Epithelial cell of proximal tubule (primary cell): ENCODE results near the gene SECISBP2L. TPM values are rescaled to one million over a fixed set of nuclear protein-coding genes. Genes with fewer than 3 reads are reported as not detected.
"Not testable (repeated sequence)": the region's sequence is repeated elsewhere in the genome, so short reads cannot be mapped to it uniquely, and the experiment has no call there.

Experiments
- DNase-seq: peaks from one replicate; pipeline ENCODE4 v3.0.0-alpha.2; 2011; ENCODE audit warnings: low read depth
- H3K4me3 ChIP-seq: 2 replicates; pipeline ENCODE4 v1.5.1; 2011; ENCODE audit warnings: low read depth, mild to moderate bottlenecking, low read length
- CTCF ChIP-seq: conservative IDR thresholded peaks from 2 replicates; pipeline ENCODE4 v1.5.1; 2012; ENCODE audit warnings: low read depth, mild to moderate bottlenecking, low read length
- total RNA-seq: library from RNA; depleted of rRNA; stranded (reverse); fragments of >200 nt; gene quantifications from 2 replicates; pipeline ENCODE4 v1.2.3, GENCODE V29; 2015

SECISBP2L gene
- total RNA-seq, 1 donor from 2014 or later = 14.4 TPM

DNA sequence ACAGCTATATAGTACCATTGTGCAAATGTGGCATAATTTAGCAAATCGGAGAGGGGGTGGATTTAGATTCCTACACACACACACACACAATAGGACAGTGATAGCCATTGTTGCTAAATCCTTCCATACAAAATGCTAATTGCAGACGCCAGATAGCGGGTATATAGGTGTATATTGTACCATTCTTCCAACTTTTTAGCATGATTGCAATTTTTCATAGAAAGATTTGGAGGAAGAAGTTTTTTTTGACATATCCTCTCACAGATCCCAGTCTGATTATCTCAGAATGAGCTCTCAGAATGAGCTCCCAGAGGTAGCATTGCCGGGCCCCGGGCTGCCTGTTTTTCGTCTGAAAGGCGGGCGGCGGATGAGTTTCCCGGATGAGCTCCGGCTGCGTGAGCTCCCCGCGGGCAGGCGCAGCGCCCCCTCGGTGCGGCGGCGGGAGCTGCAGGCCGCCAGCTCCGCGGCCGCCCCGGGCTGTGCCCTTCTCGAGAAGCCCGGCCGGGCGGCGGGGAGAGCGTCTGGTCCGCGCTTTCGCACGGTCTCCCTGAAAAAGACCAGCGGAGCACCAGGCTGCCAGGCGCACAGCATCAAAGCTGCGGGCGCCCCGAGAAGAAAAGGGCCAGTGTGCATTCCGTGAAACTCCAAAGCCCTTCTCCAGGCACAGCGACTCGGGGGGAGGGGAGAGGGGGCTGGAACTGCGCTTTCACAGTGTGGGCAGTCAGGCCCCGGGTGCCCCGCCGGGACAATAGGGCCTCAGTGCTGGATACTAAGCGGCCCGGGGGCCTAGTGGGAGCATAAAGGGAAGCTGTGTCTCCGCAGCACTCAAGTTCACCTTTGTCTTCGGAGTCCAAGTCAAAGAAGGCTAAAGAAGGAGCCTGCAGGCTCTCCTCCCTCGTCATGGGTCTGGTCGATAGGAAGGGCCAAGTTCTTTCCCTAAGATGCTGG is 70.5 kb downstream of the SECISBP2L start:
- H3K4me3 ChIP-seq = peak overlapping the region; percentile 64
- TF ChIP-seq CTCF = peak; percentile 67
- DNase-seq = no peak

GRCh38 chr15:48974882-48975281 is 71.4 kb downstream of the SECISBP2L start:
- DNase-seq = no peak
- no peak for TF ChIP-seq CTCF
- no peak overlapping the region for H3K4me3 ChIP-seq

DNA sequence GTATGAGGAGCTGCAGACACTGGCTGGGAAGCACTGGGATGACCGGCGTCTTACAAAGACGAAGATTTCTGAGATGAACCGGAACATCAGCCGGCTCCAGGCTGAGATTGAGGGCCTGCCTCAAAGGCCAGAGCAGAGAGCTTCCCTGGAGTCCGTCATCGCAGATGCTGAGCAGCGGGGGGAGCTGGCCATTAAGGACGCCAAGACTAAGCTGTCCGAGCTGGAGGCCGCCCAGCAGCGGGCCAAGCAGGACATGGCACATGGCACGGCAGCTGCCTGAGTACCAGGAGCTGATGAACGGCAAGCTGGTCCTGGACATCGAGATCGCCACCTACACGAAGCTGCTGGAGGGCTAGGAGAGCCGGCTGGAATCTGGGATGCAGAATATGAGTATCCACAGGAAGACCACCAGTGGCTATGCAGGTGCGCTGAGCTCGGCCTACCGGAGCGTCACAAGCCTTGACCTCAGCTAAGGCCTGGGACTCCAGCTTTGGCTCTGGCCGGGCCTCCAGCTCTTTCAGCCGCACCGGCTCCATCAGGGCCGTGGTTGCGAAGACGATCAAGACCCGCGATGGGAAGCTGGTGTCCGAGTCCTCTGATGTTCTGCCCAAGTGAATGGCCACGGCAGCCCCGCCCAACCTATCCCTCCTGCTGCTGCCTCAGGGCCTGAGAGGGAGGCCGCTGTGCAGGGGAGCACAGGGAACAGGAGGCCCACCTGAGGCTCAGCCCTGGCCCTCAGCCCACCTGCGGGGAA is 73.3 kb downstream of the SECISBP2L start:
- H3K4me3 ChIP-seq = no peak overlapping the region
- DNase-seq = no peak
- TF ChIP-seq CTCF = no peak

GRCh38 chr15:48970926-48971325 is 75.3 kb downstream of the SECISBP2L start:
- H3K4me3 ChIP-seq, DNase-seq: not testable (repeated sequence)

- no peak for TF ChIP-seq CTCF
- DNase-seq = no peak
- no peak overlapping the region for H3K4me3 ChIP-seq
Observed at GRCh38 chr15:48968066-48968465, 78.2 kb downstream of the SECISBP2L start.

- H3K4me3 ChIP-seq = no peak overlapping the region
- no peak for TF ChIP-seq CTCF
- no peak for DNase-seq
Observed at GRCh38 chr15:48967336-48967735, 78.9 kb downstream of the SECISBP2L start.

- H3K4me3 ChIP-seq = no peak overlapping the region
- DNase-seq = no peak
- no peak for TF ChIP-seq CTCF
Observed at GRCh38 chr15:48966595-48967301, 79.5 kb downstream of the SECISBP2L start.
